PC-9 (cell line): ENCODE results near the gene AGAP1. TPM values are rescaled to one million over a fixed set of nuclear protein-coding genes. Genes with fewer than 3 reads are reported as not detected.

Source experiments
- BruUV-seq: library from RNA; stranded (reverse); fragments of 400-500 nt; replicated peaks from 2 replicates; lab custom pipeline; 2021; lab: Mats Ljungman, UMichigan
- CTCF ChIA-PET: fragments of 300-600 bp; sonication (Branson Sonifier 250); formaldehyde crosslinking; loops from one replicate; lab custom pipeline; 2022; ENCODE audit warnings: antibody characterized with exemption; lab: Charles Lee
- POLR2A ChIA-PET: fragments of 300-600 bp; sonication (Branson Sonifier 250); formaldehyde crosslinking; loops from one replicate; lab custom pipeline; 2022; ENCODE audit warnings: antibody characterized with exemption; ENCODE audit not compliant: unreplicated experiment; lab: Charles Lee
- DNase-seq, 2 experiments: peaks; one replicate each; pipeline versions ENCODE4 v3.0.0 to v3.0.0-alpha.2; 2015 to 2022; ENCODE audit warnings: mixed read lengths in 1 of 2
- H2AFZ ChIP-seq: fragments of 200-600 bp; sonication (generic); 2 replicates; pipeline ENCODE4 v1.8.1; 2017; ENCODE audit warnings: antibody characterized with exemption
- H3F3A ChIP-seq: fragments of 200-600 bp; sonication (generic); 2 replicates; pipeline ENCODE4 v1.8.1; 2017; ENCODE audit warnings: antibody characterized with exemption, mild to moderate bottlenecking, low read depth; ENCODE audit not compliant: insufficient read depth
- H3K27ac ChIP-seq: fragments of 200-600 bp; sonication (generic); 2 replicates; pipeline ENCODE4 v1.6.1; 2016; ENCODE audit warnings: mixed run types
- H3K27me3 ChIP-seq: fragments of 200-600 bp; sonication (generic); 2 replicates; pipeline ENCODE4 v1.6.1; 2016; ENCODE audit warnings: low read depth, mixed run types; ENCODE audit not compliant: insufficient read depth
- H3K36me3 ChIP-seq: fragments of 200-600 bp; sonication (generic); 2 replicates; pipeline ENCODE4 v1.6.1; 2016; ENCODE audit warnings: low read depth, mixed run types
- H3K4me1 ChIP-seq: fragments of 200-600 bp; sonication (generic); replicated peaks from 2 replicates; pipeline ENCODE4 v1.6.1; 2016; ENCODE audit warnings: mixed run types; ENCODE audit not compliant: insufficient read depth
- H3K4me2 ChIP-seq: fragments of 200-600 bp; sonication (generic); 2 replicates; pipeline ENCODE4 v1.6.1; 2017; ENCODE audit warnings: mixed run types
- H3K4me3 ChIP-seq: fragments of 200-600 bp; sonication (generic); 2 replicates; pipeline ENCODE4 v1.6.1; 2016; ENCODE audit warnings: mixed run types
- H3K79me2 ChIP-seq: fragments of 200-600 bp; sonication (generic); 2 replicates; pipeline ENCODE4 v1.6.1; 2017; ENCODE audit warnings: low read depth, mixed run types
- H3K9me2 ChIP-seq: fragments of 200-600 bp; sonication (generic); 2 replicates; pipeline ENCODE4 v1.8.1; 2017; ENCODE audit warnings: mild to moderate bottlenecking; ENCODE audit not compliant: insufficient read depth
- H3K9me3 ChIP-seq: fragments of 200-600 bp; sonication (generic); 2 replicates; pipeline ENCODE4 v1.8.1; 2016; ENCODE audit warnings: low read depth; ENCODE audit not compliant: insufficient read depth
- H4K20me1 ChIP-seq: fragments of 200-600 bp; sonication (generic); 2 replicates; pipeline ENCODE4 v1.8.1; 2017; ENCODE audit not compliant: insufficient read depth
- CTCF ChIP-seq: fragments of 200-600 bp; sonication (generic); conservative IDR thresholded peaks from 2 replicates; pipeline ENCODE4 v1.6.1; 2017; ENCODE audit warnings: mixed run types, antibody characterized with exemption, mild to moderate bottlenecking, moderate library complexity
- EZH2 ChIP-seq: fragments of 200-600 bp; sonication (generic); IDR thresholded peaks from 2 replicates; pipeline ENCODE4 v1.8.0; 2017; ENCODE audit warnings: antibody characterized with exemption, low read depth
- intact Hi-C: fragments of 100-400 bp; cut with micrococcal nuclease; formaldehyde crosslinking; loops from one replicate; pipeline ENCODE4 v1.10.0; 2022; ENCODE audit not compliant: unreplicated experiment
- total RNA-seq: library from RNA; stranded (reverse); gene quantifications from 2 replicates; pipeline ENCODE4 v1.2.3, GENCODE V29; 2021

Gene AGAP1
- total RNA-seq, 1 experiment from 2014 or later, result 91.4 TPM

GRCh38 chr2:235698028-235698427, 204.2 kb downstream of the AGAP1 start:
- Histone ChIP-seq H3K9me2 (no peaks in the 10 kb centered on the region), H4K20me1 (peaks cover 40% of the 10 kb centered on the region), H3K36me3 (no peaks in the 10 kb centered on the region), H3F3A (peaks cover 23% of the 10 kb centered on the region; the same call in 1 of the 2 replicates), H3K4me3 (no peak overlapping the region), H3K27me3 (no peaks in the 10 kb centered on the region), H3K4me1 (peaks cover 18% of the 10 kb centered on the region), H2AFZ (no peak overlapping the region), H3K27ac (0 out of 2 replicates have a peak overlapping the region, but pooled peaks have one; percentile 31), H3K79me2 (peaks cover 93% of the 10 kb centered on the region), H3K4me2 (no peak overlapping the region), H3K9me3 (no peaks in the 10 kb centered on the region)
- POLR2A ChIA-PET, result no interaction called here
- intact Hi-C loops, result no loop called here
- CTCF ChIA-PET, result interaction anchor here (1.2 kb wide), 1 partner anchor 48 kb away, joined by 3 read pairs; no protein-coding TSS in a partner anchor
- DNase-seq, result no peak
- TF ChIP-seq CTCF (no peak), EZH2 (no peak)
- BruUV-seq, result no TSS peak

GRCh38 chr2:235698491-235698890, 204.6 kb downstream of the AGAP1 start:
- no peak overlapping the region for H3K4me2 ChIP-seq
- peaks cover 24% of the 10 kb centered on the region; the same call in 1 of the 2 replicates for H3F3A ChIP-seq
- no peaks in the 10 kb centered on the region for H3K9me3 ChIP-seq
- no peak overlapping the region for H3K27ac ChIP-seq
- H2AFZ ChIP-seq, result no peak overlapping the region
- ChIA-PET CTCF (interaction anchor here (1.2 kb wide), 1 partner anchor 48 kb away, joined by 3 read pairs; no protein-coding TSS in a partner anchor), POLR2A (no interaction called here)
- H3K36me3 ChIP-seq, result no peaks in the 10 kb centered on the region
- TF ChIP-seq CTCF (no peak), EZH2 (no peak)
- peaks cover 89% of the 10 kb centered on the region for H3K79me2 ChIP-seq
- H3K4me1 ChIP-seq, result peaks cover 22% of the 10 kb centered on the region
- H3K27me3 ChIP-seq, result no peaks in the 10 kb centered on the region
- intact Hi-C loops, result no loop called here
- H4K20me1 ChIP-seq, result peaks cover 35% of the 10 kb centered on the region
- BruUV-seq, result no TSS peak
- DNase-seq, result no peak
- H3K4me3 ChIP-seq, result no peak overlapping the region
- H3K9me2 ChIP-seq, result no peaks in the 10 kb centered on the region

- peaks cover 34% of the 10 kb centered on the region; the same call in 1 of the 2 replicates for H3F3A ChIP-seq
- peak overlapping the region; percentile 32; the same call in 1 of the 2 replicates for H3K27ac ChIP-seq
- H3K9me3 ChIP-seq, result no peaks in the 10 kb centered on the region
- H3K27me3 ChIP-seq, result no peaks in the 10 kb centered on the region
- H2AFZ ChIP-seq, result no peak overlapping the region
- no peak overlapping the region for H3K4me2 ChIP-seq
- peaks cover 89% of the 10 kb centered on the region for H3K79me2 ChIP-seq
- H3K36me3 ChIP-seq, result no peaks in the 10 kb centered on the region
- intact Hi-C loops, result no loop called here
- peaks cover 28% of the 10 kb centered on the region for H4K20me1 ChIP-seq
- H3K9me2 ChIP-seq, result no peaks in the 10 kb centered on the region
- POLR2A ChIA-PET, result no interaction called here
- CTCF ChIA-PET, result no interaction called here
- BruUV-seq, result no TSS peak
- no peak for TF ChIP-seq CTCF
- DNase-seq, result no peak
- no peak overlapping the region for H3K4me3 ChIP-seq
- H3K4me1 ChIP-seq, result peaks cover 31% of the 10 kb centered on the region
Observed at GRCh38 chr2:235699576-235699975, 205.7 kb downstream of the AGAP1 start.
